ENCODE results near the gene POMC.
"Not testable (repeated sequence)": the region's sequence is repeated elsewhere in the genome, so short reads cannot be mapped to it uniquely, and the experiment has no call there.

The POMC gene

GRCh38 chr2:25168256-25169072, at the start of gene POMC:
POMC (minus strand) TSS chr2:25168580; CDS start chr2:25164772, 3,808 bp downstream.
- TF ChIP-seq CTCF (IDR thresholded peaks at IDR 0.05; ENCODE audit: low read depth, low read length, missing control alignments), result no peak
- peak within 1 kb of the TSS; percentile 46 for H3K4me3 ChIP-seq (ENCODE audit: low read depth, low read length)
- no peak for DNase-seq (ENCODE audit: low read depth)

GRCh38 chr2:25218100-25218499, 49.7 kb upstream of the POMC start:
- no peak for DNase-seq (ENCODE audit: low read depth)
- no peak for TF ChIP-seq CTCF (IDR thresholded peaks at IDR 0.05; ENCODE audit: low read depth, low read length, missing control alignments)
- H3K4me3 ChIP-seq (ENCODE audit: low read depth, low read length), result no peak overlapping the region

GRCh38 chr2:25215948-25216679, 47.7 kb upstream of the POMC start:
- peak overlapping the region; percentile 39 for H3K4me3 ChIP-seq (ENCODE audit: low read depth, low read length)
- TF ChIP-seq CTCF (IDR thresholded peaks at IDR 0.05; ENCODE audit: low read depth, low read length, missing control alignments), result no peak
- DNase-seq (ENCODE audit: low read depth), result peak; percentile 39

GRCh38 chr2:25215232-25215631, 46.9 kb upstream of the POMC start:
- TF ChIP-seq CTCF (IDR thresholded peaks at IDR 0.05; ENCODE audit: low read depth, low read length, missing control alignments), result no peak
- no peak for DNase-seq (ENCODE audit: low read depth)
- no peak overlapping the region for H3K4me3 ChIP-seq (ENCODE audit: low read depth, low read length)

GRCh38 chr2:25213229-25213628, 44.8 kb upstream of the POMC start:
- H3K4me3 ChIP-seq (ENCODE audit: low read depth, low read length), result no peak overlapping the region
- no peak for DNase-seq (ENCODE audit: low read depth)
- TF ChIP-seq CTCF (IDR thresholded peaks at IDR 0.05; ENCODE audit: low read depth, low read length, missing control alignments), result no peak

GRCh38 chr2:25210923-25211322, 42.5 kb upstream of the POMC start:
- not testable (repeated sequence) for DNase-seq (ENCODE audit: low read depth)

GRCh38 chr2:25207078-25207545, 38.7 kb upstream of the POMC start:
- DNase-seq (ENCODE audit: low read depth), result no peak
- no peak overlapping the region for H3K4me3 ChIP-seq (ENCODE audit: low read depth, low read length)
- TF ChIP-seq CTCF (IDR thresholded peaks at IDR 0.05; ENCODE audit: low read depth, low read length, missing control alignments), result no peak

More at GRCh38 chr2:25210923-25211322, 42.5 kb upstream of the POMC start:
- not testable (repeated sequence) for H3K4me3 ChIP-seq (ENCODE audit: low read depth, low read length)
